K562 (cell line): ENCODE results near the gene SLC35D3. TPM values are rescaled to one million over a fixed set of nuclear protein-coding genes. Genes with fewer than 3 reads are reported as not detected.

Source experiments
- ATAC-seq: fragments of 200-7000 bp; cut with Tn5 transposase; 3 replicates; pipeline ENCODE4 v1.9.1; 2020; ENCODE audit warnings: moderate library complexity
- BruUV-seq: library from RNA; stranded (reverse); fragments of 400-500 nt; replicated peaks from 2 replicates; lab custom pipeline; 2021; lab: Mats Ljungman, UMichigan
- CTCF ChIA-PET: fragments of 300-600 bp; formaldehyde crosslinking; extraction: SDS; loops from one replicate; lab custom pipeline; 2021; ENCODE audit warnings: low intra/inter-chr PET ratio; lab: Yijun Ruan, JAX
- POLR2A ChIA-PET: fragments of 300-600, 350-650 bp; sonication (Branson Sonifier 250); formaldehyde crosslinking; extraction: SDS; loops from one replicate; lab custom pipeline; 2021; ENCODE audit warnings: antibody characterized with exemption, inconsistent platforms; lab: Yijun Ruan, JAX
- DNase-seq, 4 experiments: peaks; one replicate each; pipeline versions ENCODE4 v3.0.0 to v3.0.0-alpha.2; 2011 to 2018; ENCODE audit warnings: low spot score in 3 of 4, mixed read lengths in 3 of 4; ENCODE audit errors: extremely low read depth in 1 of 4
- FAIRE-seq: peaks from 2 replicates; lab custom pipeline; 2011; peaks lifted over from hg19 to GRCh38; lab: Jason Lieb, UNC
- H2AFZ ChIP-seq: 2 replicates; pipeline ENCODE4 v1.6.0; 2011; ENCODE audit warnings: low read depth, low read length, control low read depth, inconsistent platforms
- H3K27ac ChIP-seq: fragments of 200-600 bp; 3 replicates; pipeline ENCODE4 v1.8.0; 2011; ENCODE audit warnings: low read depth, mild to moderate bottlenecking, control low read depth, inconsistent platforms, low read length, moderate library complexity, mixed read lengths; ENCODE audit errors: extremely low read depth
- H3K27me3 ChIP-seq, 2 experiments: fragments of 300-600 bp in 1 of 2; 2 replicates in 1 of 2; 3 replicates in 1 of 2; pipeline versions ENCODE4 v1.6.0 to v1.8.0; 2011; ENCODE audit warnings: inconsistent platforms in 2 of 2, low read length in 2 of 2, mild to moderate bottlenecking in 1 of 2, mixed read lengths in 1 of 2, moderate library complexity in 1 of 2; ENCODE audit not compliant: control insufficient read depth in 2 of 2, insufficient read depth in 2 of 2
- H3K36me3 ChIP-seq: fragments of 300-600 bp; 3 replicates; pipeline ENCODE4 v1.8.0; 2011; ENCODE audit warnings: mild to moderate bottlenecking, low read length, inconsistent platforms; ENCODE audit not compliant: control insufficient read depth, insufficient read depth
- H3K4me1 ChIP-seq, 2 experiments: fragments of 200-600 bp in 1 of 2; replicated peaks in 1 of 2; 2 replicates in 1 of 2; 3 replicates in 1 of 2; pipeline versions ENCODE4 v1.5.1 to v1.8.0; 2011; ENCODE audit warnings: inconsistent platforms in 2 of 2, low read length in 2 of 2, mild to moderate bottlenecking in 1 of 2, mixed read lengths in 1 of 2, moderate library complexity in 1 of 2; ENCODE audit not compliant: control insufficient read depth in 2 of 2, insufficient read depth in 2 of 2
- H3K4me2 ChIP-seq: 2 replicates; pipeline ENCODE4 v1.6.1; 2011; ENCODE audit warnings: low read length, control low read depth, inconsistent platforms, mixed read lengths; ENCODE audit not compliant: insufficient read depth
- H3K4me3 ChIP-seq: fragments of 200-600 bp; sonication (generic), shearing (Covaris generic); 2 replicates; pipeline ENCODE4 v1.5.1; 2016; ENCODE audit warnings: control low read depth, inconsistent platforms
- H3K79me2 ChIP-seq: fragments of 200-600 bp; 3 replicates; pipeline ENCODE4 v1.8.0; 2011; ENCODE audit warnings: low read length, inconsistent platforms; ENCODE audit not compliant: control insufficient read depth, insufficient read depth
- H3K9ac ChIP-seq, 2 experiments: 2 replicates each; pipeline versions ENCODE4 v1.6.0 to v1.6.1; 2011; ENCODE audit warnings: low read depth in 2 of 2, low read length in 2 of 2, control low read depth in 1 of 2, inconsistent platforms in 1 of 2, mild to moderate bottlenecking in 1 of 2, mixed read lengths in 1 of 2; ENCODE audit not compliant: insufficient read depth in 1 of 2
- H3K9me1 ChIP-seq: one replicate; pipeline ENCODE4 v1.6.0; 2011; ENCODE audit warnings: inconsistent platforms, mild to moderate bottlenecking, low read length, moderate library complexity; ENCODE audit not compliant: control insufficient read depth, insufficient read depth
- H3K9me3 ChIP-seq: replicated peaks from 2 replicates; pipeline ENCODE4 v1.5.1; 2011; ENCODE audit warnings: low read depth, low read length, inconsistent platforms; ENCODE audit not compliant: control insufficient read depth, insufficient read depth
- H4K20me1 ChIP-seq: replicated peaks from 2 replicates; pipeline ENCODE4 v1.6.1; 2011; ENCODE audit warnings: low read length, inconsistent platforms, mixed read lengths; ENCODE audit not compliant: control insufficient read depth, insufficient read depth
- BRCA1 ChIP-seq, 2 experiments: fragments of 450-650 bp in 1 of 2; sonication (generic) in 1 of 2; formaldehyde crosslinking in 1 of 2; IDR thresholded peaks; 2 replicates each; pipeline versions ENCODE4 v1.5.0 to v1.6.1; 2017 to 2020; ENCODE audit warnings: mild to moderate bottlenecking in 1 of 2, missing genetic modification reagents in 1 of 2
- CBX8 ChIP-seq: fragments of 200-600 bp; sonication (generic); IDR thresholded peaks from 2 replicates; pipeline ENCODE4 v1.6.1; 2012; ENCODE audit warnings: borderline replicate concordance, mixed run types, low read depth, mild to moderate bottlenecking, moderate library complexity, mixed read lengths, low read length, control low read depth, inconsistent platforms; ENCODE audit not compliant: poor library complexity, severe bottlenecking; ENCODE audit errors: extremely low read depth
- WGBS: fragments of 100-300 bp; shearing (Covaris generic); methylation state at CpG from one replicate; pipeline ENCODE4 v1.1.6; 2016; ENCODE audit warnings: low coverage, mixed read lengths; ENCODE audit not compliant: insufficient coverage; ENCODE audit errors: missing lambda C conversion rate; 5-methylcytosine and 5-hydroxymethylcytosine counted together
- in situ Hi-C: fragments of 300-500 bp; cut with MboI; formaldehyde crosslinking; loops from 4 replicates; pipeline ENCODE4 v1.15.0; 2018; ENCODE audit warnings: inconsistent platforms, mixed read lengths
- intact Hi-C: fragments of 100-400 bp; cut with micrococcal nuclease; formaldehyde crosslinking; loops from 2 replicates; pipeline ENCODE4 v1.14.2; 2022
- polyA plus RNA-seq, 8 experiments: library from polyadenylated mRNA; depleted of rRNA in 4 of 8; stranded (reverse) in 5 of 8; unstranded in 3 of 8; fragments of >200 nt; fragmentation: Nextera tagmentation in 2 of 8; fragmentation: Illumina TruSeq in 1 of 8; extraction: Ambion mirVana in 2 of 8; extraction: Trizol in 1 of 8; gene quantifications; 2 replicates each; pipeline versions ENCODE4 v1.2.1 to v1.2.3, GENCODE V29; 2011 to 2014; ENCODE audit warnings: inconsistent platforms in 1 of 8, missing spikeins in 1 of 8
- total RNA-seq, 7 experiments: library from RNA; depleted of rRNA in 6 of 7; stranded (reverse); fragments of >200 nt in 6 of 7; fragmentation: Illumina TruSeq in 2 of 7; extraction: Trizol in 2 of 7; gene quantifications; 2 replicates each; pipeline versions ENCODE4 v1.2.1 to v1.2.3, GENCODE V29; 2011 to 2021; ENCODE audit warnings: low replicate concordance in 1 of 7
- TF ChIP-seq, protein P1 (sequence below): IDR thresholded peaks from 2 replicates; pipeline ENCODE4 v1.6.1; 2016; ENCODE audit warnings: missing genetic modification characterization, missing compliant biosample characterization
- TF ChIP-seq, protein P2 (sequence below), 2 experiments: fragments of 450-650 bp; IDR thresholded peaks; 2 replicates each; pipeline ENCODE4 v1.6.1; 2016; ENCODE audit warnings: mild to moderate bottlenecking in 2 of 2, borderline replicate concordance in 1 of 2, low read depth in 1 of 2, moderate library complexity in 1 of 2

The SLC35D3 gene
- total and polyA plus RNA-seq, 9 of the 15 experiments (the other 6 are each of a cell fraction or from before 2014, with no cell fraction given), result not detected

DNA sequence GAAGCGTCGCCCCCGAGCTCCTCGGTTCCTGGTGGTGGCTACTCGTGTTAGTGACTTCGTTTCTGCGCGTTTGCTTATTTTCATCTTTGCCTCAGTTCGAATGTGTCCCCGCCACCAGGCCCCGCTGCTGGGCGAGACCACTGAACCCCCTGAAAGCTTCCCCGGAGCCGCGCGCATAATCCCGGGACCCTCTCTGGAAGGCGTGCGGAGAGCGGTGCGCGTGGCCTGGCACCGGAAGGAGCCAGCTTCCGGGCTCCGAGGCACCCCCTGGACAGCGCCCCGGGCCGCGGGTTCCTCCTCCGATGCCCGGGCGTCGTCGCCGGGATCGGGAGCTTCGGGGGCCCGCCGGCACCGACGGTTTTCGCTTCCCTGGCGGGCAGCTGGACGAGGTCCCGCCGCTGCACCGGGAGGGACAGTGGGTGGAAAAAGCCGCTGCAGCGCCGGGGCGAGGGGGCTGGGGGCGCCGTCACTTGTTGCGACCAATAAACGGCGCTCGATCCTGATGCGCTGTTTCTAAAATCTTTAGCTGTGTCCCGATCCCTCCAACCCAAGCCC is 643 bp upstream of the SLC35D3 start:
- FAIRE-seq, result no peak
- CTCF ChIA-PET, result no interaction called here
- Histone ChIP-seq H3K27me3 (peaks cover 7 to 45% of the 10 kb centered on the region in 2 experiments; a peak in 3 of 5 replicates), H4K20me1 (no peaks in the 10 kb centered on the region), H3K36me3 (no peaks in the 10 kb centered on the region), H3K4me2 (peak overlapping the region; percentile 23), H3K27ac (no peak overlapping the region), H3K4me3 (peak overlapping the region; percentile 23; the same call in 1 of the 2 replicates), H3K9me1 (no peaks in the 10 kb centered on the region), H3K9ac (no peak overlapping the region; a peak in 1 of 4 replicates), H3K9me3 (no peaks in the 10 kb centered on the region), H3K4me1 (peaks cover 0 to 31% of the 10 kb centered on the region in 2 experiments; a peak in 2 of 5 replicates), H2AFZ (no peak overlapping the region), H3K79me2 (no peaks in the 10 kb centered on the region)
- DNase-seq, result no peak
- in situ Hi-C loops (no loop called here), intact Hi-C loops (loop anchor here (10.0 kb wide), 2 partner anchors 337 to 367 kb away; partner anchors contain the start of gene MAP7)
- no TSS peak for BruUV-seq
- 38% methylated on average over 34 of the region's 59 CpGs for WGBS
- ATAC-seq, result no peak
- TF ChIP-seq BRCA1 (IDR thresholded peaks at IDR 0.05) (no peak), BRCA1 (CRISPR knock-in tag; IDR thresholded peaks at IDR 0.05) (no peak), CBX8 (no peak)
- TF ChIP-seq, protein P1, sequence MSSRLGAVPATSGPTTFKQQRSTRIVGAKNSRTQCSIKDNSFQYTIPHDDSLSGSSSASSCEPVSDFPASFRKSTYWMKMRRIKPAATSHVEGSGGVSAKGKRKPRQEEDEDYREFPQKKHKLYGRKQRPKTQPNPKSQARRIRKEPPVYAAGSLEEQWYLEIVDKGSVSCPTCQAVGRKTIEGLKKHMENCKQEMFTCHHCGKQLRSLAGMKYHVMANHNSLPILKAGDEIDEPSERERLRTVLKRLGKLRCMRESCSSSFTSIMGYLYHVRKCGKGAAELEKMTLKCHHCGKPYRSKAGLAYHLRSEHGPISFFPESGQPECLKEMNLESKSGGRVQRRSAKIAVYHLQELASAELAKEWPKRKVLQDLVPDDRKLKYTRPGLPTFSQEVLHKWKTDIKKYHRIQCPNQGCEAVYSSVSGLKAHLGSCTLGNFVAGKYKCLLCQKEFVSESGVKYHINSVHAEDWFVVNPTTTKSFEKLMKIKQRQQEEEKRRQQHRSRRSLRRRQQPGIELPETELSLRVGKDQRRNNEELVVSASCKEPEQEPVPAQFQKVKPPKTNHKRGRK (tag), result no peak
- TF ChIP-seq, protein P2, sequence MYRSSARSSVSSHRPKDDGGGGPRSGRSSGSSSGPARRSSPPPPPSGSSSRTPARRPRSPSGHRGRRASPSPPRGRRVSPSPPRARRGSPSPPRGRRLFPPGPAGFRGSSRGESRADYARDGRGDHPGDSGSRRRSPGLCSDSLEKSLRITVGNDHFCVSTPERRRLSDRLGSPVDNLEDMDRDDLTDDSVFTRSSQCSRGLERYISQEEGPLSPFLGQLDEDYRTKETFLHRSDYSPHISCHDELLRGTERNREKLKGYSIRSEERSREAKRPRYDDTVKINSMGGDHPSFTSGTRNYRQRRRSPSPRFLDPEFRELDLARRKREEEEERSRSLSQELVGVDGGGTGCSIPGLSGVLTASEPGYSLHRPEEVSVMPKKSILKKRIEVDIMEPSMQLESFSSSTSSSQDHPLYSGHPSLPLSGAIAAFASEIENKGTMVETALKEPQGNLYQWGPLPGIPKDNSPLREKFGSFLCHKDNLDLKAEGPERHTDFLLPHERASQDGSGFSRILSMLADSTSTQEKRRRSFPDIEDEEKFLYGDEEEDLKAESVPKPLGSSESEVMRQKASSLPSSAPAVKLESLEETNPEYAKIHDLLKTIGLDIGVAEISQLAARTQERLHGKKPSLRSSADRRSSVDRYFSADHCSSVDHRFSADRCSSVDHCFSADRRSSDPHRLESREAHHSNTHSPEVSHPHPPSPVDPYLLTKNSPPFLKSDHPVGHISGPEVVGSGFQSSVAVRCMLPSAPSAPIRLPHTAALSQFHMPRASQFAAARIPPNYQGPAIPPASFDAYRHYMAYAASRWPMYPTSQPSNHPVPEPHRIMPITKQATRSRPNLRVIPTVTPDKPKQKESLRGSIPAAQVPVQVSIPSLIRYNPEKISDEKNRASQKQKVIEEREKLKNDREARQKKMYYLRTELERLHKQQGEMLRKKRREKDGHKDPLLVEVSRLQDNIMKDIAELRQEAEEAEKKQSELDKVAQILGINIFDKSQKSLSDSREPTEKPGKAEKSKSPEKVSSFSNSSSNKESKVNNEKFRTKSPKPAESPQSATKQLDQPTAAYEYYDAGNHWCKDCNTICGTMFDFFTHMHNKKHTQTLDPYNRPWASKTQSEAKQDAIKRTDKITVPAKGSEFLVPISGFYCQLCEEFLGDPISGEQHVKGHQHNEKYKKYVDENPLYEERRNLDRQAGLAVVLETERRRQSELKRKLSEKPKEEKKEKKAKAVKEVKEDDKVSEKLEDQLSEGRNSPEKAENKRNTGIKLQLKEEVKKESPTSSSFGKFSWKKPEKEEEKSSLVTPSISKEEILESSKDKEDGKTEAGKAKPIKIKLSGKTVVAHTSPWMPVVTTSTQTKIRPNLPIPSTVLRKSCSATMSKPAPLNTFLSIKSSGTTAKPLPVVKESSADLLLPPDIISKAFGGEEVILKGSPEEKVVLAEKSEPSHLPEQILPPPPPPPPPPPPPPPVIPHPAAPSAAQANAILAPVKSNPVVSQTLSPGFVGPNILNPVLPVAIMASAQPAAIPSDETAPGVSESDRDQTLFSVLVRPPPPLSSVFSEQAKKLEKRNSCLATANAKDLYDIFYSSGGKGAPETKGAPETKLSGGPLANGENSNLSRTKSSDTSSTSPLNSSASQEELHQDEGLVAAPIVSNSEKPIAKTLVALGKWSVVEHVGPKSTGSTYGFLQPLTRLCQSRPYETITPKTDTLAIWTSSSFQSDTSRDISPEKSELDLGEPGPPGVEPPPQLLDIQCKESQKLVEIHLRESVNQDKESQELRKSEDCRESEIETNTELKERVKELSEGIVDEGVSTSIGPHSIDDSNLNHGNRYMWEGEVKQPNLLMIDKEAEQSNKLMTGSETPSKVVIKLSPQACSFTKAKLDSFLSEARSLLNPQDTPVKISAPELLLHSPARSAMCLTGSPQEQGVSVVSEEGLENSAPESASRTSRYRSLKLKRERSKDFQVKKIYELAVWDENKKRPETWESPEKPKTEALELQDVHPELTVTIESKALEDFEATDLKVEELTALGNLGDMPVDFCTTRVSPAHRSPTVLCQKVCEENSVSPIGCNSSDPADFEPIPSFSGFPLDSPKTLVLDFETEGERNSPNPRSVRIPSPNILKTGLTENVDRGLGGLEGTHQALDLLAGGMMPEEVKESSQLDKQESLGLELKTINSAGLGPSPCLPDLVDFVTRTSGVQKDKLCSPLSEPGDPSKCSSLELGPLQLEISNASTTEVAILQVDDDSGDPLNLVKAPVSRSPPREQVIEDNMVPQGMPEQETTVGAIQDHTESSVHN (IDR thresholded peaks at IDR 0.05; ENCODE audit: borderline replicate concordance in 1 of 2, low read depth in 1 of 2), result no peak
- POLR2A ChIA-PET, result no interaction called here
